GM19468 (cell line): ENCODE results near the gene KCNJ18.
"Not testable (repeated sequence)": the region's sequence is repeated elsewhere in the genome, so short reads cannot be mapped to it uniquely, and the experiment has no call there.

ENCODE experiments used
- ATAC-seq: cut with Tn5 transposase; IDR thresholded peaks from one replicate; pipeline ENCODE4 v1.9.1; 2021; ENCODE audit warnings: mild to moderate bottlenecking, moderate library complexity, moderate number of reproducible peaks; ENCODE audit not compliant: unreplicated experiment; ENCODE audit errors: extremely low read depth

KCNJ18 gene

DNA sequence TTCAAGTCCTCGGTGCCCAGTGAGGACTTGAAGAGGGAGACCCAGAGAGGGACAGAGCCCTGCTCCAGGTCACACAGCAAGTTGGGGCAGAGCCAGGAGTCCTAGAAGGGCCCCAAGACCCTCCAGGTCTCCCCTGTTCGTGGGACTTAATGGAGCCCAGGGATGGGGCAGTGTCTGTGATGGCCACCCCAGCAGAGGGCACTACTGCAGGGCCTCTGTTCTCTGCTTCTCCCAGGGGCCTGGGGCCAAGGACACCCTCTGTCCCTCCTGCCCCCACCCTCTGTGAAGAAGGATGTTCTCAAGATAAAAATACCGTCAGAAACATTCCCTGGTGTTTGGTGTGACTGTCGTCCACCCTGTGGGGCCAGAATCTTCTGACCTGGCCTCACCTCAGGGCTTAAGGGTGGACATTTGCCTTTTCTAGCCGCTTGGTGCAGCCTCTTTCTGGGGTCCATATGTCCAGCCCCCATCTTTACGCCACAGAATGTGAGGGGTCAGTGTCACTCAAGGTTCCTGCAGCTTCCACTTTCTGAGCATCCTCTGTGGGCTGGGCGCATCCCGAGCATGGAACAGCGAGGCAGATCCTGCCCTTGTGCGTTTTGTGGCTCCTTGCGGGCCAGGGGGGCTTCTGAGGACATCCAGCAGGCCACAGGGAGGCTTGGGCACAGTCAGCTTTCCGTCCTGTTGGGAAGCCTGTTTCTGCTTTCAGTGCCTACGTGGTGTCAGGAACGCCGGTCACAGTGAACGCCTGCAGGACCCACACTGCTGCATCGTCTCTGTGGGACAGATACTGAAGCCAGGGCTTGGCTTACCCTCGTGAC, at the start of gene KCNJ18:
Gene KCNJ18, plus strand, starts transcription at position 641 of the 821 bp plus-strand sequence. CDS start 10,264 bp downstream, outside the sequence.
- ATAC-seq = not testable (repeated sequence)

DNA sequence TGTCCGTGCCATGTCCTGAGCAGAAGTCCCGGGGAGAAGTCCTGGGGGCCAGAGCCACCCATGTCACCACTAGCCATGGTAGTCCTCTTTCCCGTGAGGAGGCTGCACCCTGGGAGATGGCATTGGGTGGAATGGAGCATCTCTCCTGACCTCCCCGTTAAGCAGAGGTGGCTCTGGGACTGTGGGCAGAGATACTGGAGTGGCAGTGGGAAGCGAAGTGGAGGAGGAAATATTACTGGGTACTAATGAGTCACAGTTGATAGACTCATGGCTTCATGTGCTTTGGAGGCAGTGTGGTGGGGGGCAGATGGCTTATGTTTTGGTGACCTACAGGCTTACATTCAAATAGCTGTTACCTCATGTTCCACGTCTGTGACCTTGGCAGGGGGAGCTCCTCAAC, 44.2 kb upstream of the KCNJ18 start:
- ATAC-seq = not testable (repeated sequence)

DNA sequence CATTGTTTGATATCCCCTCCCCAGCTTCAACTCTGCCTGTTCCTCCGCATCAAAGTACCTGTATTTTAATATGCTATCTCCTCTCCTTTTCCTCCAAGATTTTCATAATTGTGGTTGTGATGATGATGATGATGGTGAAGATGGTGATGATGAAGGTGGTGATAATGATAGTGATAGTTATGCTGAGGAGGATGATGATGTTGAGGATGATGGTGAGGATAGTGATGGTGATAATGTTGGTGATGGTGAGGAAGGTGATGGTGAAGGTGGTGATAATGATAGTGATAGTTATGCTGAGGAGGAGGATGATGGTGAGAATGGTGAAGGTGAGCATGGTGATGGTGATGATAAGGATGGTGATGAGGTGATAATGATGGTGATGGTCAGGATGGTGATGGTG, 42.3 kb upstream of the KCNJ18 start:
- not testable (repeated sequence) for ATAC-seq

DNA sequence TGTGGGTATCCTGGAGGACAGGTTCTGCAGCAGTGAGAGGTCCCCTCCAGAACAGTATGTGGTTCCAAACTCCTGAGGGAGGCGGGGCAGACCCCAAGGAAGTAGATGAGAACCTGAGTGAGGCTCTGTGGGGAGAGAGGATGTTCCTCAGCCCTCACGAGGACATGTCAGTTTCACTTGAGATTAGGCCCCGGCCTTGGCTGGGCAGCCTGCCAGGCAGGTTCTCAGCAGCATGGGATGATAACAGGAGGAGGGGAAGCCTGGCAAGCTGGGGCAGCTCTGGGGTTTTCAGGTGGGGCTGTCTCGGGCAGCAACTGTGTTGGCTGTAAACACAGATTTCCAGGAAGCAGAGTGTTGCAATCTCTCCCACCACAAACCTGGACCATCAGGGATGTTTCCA, 40.3 kb upstream of the KCNJ18 start:
- ATAC-seq = not testable (repeated sequence)

DNA sequence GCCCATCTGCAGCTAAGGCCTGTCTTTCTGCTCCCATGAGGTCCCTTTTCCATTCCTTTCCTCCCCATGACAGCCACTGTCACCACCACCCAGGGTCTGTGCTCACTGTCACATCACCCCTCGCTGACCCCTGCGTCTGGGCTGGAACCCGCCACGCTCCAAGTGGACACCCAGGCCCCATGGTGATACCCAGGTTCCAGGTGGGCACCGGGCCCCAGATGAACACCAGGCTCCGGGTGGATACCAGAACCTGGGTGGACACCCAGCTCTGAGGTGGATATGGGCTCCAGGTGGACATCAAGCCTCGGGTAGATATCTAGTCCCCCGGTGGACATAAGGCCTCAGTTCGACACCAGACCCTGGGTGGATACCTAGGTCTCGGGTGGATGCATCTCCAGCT, 39.1 kb upstream of the KCNJ18 start:
- not testable (repeated sequence) for ATAC-seq

DNA sequence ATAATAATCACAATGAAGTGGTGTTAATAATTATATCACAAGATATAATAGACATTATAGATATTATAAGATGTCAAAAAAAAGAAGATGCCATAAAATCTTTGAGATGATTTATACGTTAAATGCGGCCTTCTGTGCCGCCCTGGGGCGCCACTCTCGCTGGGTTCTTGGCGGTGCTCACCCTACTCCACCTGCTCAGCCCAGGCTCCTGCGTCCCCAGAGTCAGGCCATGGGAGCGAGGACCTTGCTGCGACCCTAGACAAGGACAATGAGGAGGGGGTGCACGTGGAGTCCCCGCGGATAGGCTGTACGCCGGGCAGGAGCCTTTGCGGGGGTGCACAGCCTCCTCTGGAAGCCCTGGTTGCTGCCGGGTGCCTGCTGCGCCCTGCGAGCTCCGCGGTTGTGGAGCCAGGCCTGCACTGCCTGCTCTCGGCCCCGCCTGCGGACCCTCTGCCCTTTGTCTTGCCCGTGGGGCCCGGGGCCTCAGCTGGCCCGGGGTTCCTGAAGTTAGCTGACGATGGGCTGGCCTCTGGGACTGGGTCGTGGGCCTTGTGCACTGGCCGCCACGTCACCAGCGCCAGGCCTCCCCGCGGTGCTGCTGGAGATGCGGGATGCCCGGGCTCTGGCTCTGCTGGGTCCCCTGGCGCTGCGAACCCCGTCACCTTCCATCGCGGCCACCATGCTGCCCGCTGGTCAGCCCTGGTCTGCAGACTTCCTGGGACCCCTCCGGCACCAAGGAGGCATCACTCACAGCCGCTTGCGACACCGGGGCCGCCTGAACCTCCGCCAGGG, 35.6 kb upstream of the KCNJ18 start:
- not testable (repeated sequence) for ATAC-seq

DNA sequence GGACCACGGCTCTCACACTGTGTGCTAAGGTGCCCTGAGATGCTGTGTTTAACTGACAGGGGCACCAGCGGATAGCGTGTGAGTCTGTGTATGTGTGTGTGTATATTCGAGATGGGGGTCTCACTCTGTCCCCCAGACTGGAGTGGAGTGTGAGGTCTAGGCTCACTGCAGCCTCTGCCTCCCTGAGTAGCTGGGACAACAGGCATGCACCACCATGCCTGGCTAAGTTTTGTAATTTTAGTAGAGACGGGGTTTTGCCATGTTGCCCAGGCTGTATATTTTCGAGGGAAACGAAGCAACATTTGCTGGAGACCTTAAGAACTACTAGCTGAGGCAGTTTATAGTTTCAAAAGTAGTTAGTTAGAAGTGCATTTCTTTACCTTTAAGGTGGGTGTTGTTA, 32.7 kb upstream of the KCNJ18 start:
- not testable (repeated sequence) for ATAC-seq

DNA sequence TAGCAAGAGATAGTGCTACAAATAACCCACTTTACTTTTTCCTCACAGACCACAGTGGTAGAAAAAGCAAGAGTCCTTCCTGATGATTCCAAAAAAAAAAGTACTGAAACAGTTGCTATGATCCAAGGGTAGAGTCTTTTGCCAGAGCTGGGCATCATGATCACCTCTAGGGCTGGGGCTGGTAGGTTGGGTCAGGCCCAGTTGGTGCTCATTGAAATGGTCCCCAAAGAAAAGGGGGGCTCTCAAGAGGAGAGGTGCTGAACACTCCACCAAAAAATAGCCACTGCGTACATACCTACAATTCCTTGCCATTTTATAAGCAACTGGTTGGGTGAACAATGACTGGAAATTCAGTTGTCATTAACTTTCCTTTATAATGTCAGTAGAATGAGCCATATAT, 30.9 kb upstream of the KCNJ18 start:
- not testable (repeated sequence) for ATAC-seq

DNA sequence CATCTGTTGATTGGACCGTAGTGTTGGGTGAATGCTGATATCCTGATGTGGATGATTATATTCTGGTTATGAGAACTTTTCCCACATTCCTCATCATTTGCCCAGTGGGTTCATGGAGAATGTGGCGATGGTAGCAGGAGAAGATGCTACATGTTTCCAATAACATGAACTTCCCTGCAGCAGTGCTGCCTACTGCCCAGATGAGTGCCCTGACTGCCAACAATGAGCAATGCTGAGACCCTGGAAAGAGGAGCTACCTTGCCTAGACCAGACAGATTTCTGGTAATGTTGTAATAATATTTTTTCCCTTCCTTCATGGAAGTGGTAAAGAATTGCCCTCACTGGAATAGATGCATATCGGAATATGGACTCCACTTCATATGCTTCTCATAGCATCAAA, 29.2 kb upstream of the KCNJ18 start:
- not testable (repeated sequence) for ATAC-seq

DNA sequence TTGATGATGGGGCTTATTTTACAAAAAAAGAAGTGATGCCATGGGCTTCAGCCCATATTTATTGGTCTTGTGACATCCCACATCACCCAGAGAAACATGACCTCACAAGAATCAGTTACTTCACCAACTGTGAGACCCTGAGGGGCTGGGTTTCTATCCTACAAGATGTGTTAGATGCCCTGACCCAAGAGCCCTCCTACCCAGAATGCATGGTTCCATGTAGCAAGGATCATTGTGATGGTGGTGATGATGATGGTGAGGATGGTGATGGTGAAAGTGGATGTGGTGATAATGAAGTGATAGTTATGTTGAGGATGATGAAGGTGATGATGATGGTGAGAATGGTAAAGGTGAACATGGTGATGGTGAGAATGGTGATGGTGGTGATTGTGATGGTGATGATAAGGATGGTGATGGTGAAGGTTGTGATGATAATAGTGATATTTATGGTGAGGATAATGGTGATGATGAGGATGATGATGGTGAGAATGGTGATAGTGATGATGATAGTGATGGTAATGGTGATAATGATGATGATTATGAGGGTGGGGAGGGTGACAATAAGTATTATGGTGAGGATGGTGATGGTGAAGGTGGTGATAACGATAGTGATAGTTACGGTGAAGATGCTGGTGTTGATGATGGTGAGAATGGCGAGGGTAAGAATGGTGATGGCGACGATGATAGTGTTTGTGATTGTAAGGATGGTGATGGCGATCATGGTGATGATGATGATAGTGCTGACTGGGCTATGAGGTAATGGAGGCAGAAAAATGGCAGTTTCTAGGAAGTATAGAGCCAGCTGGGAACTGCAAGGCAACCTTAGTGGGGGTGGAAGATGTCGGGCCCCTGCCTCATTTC, 28.5 kb upstream of the KCNJ18 start:
- ATAC-seq = not testable (repeated sequence)

DNA sequence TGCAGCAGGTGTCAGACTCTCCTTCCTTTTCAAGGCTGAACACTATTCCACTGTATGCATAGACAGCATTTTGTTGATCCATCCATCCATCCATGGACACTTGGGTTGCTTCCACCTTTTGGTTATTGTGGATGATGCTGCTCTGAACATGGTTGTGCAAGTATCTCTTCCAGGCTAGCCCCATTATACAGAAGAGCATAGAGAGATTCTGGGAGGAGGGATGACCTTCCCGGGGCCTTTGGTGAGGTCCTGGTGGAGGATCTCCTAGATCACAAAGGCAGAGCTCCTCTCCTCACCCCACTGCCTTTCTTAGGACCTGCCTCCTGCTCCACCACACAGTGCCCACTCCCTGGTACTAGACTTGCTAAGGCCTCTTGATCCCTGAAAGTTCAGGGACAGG, 27.2 kb upstream of the KCNJ18 start:
- not testable (repeated sequence) for ATAC-seq

DNA sequence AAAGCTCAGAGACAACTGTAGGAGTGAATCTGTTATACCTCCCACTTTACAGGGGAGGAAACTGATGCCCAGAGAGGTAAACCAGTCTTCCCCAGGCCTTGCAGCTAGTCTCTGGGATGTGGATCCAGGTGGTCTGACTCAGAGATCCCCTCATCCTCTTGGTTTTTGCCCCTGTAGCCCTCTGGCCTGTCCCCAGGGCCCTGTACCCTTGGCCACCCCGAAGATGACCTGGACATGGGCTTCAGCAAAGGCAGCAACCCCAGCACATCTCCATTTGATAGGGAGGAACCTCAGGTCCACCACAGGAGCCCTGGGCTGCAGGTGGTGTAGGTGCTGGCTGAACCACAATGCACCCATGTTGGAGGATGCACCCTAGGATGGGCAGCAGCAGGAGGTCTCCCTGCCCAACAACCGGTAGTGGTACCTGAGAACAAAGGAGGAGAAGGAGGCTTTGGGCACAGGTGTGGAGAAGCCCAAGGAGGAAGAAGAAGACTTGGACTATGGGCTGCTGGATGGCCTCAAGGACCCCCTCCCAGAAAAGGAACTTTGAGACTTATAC, 26.3 kb upstream of the KCNJ18 start:
- not testable (repeated sequence) for ATAC-seq

DNA sequence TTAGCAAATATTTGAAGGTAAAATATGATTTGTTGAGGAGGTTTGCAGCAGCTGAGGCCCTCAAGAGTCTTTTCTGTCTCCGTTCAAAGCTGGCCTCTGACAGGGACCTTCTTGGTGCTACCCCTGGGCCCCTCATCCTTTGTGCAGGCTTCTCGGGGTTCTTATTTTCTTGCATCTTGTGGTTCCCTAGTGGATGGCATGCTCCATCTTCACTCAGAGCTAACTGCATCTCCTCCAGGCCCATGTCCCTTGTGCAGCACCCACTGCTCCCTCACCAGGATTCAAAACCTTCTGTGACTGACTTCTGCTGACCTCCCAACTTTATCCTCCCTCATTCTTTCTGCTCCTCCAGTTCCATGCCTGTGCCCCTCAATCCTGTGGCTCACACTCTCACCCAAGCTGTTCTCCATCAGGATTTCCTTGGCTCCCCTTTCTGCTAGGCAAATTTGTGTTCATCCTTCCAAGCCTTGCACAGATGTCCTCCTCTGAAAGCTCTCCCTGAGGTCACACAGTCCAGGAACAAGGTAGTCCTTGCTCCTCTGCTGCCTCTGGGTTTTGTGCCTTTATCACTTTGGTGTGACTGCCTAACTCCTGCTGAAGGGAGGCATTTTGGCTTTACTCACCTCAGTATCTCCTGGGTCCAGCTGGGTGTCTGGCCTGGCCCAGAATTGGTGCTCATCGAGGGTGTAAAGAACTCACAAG, 25.5 kb upstream of the KCNJ18 start:
- not testable (repeated sequence) for ATAC-seq

DNA sequence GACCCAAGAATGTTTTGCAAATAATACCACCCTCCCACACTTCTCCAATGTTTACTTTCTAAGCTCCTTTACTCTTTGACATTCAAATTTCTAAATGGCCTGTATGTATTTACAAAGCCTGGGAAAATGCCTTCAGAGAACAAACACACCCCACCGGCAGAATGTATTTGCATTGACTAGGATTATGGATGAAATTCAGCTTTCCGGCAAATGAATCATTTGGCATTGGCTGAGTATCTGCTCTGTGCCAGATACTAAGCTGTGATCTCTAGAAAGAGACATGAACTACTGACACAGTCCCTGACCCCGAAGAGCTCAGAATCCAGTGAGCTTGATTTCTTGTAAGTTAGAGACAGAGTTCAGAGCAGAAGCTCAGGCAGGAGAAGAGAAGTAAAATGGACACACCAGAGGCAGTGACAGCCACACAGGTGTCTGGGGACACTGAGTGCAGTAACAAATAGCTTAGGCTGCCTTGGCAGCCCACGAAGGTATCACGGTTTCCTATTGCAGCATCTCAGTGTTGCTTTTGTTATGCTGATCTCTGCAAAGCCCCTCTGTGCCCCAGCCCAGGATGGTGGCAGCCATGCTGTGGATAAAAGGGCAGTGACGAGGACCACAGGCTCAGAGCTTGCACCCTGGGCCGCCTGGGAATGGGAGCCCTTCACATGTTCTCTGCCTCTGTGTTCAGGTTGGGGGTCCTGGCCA, 24.8 kb upstream of the KCNJ18 start:
- not testable (repeated sequence) for ATAC-seq

DNA sequence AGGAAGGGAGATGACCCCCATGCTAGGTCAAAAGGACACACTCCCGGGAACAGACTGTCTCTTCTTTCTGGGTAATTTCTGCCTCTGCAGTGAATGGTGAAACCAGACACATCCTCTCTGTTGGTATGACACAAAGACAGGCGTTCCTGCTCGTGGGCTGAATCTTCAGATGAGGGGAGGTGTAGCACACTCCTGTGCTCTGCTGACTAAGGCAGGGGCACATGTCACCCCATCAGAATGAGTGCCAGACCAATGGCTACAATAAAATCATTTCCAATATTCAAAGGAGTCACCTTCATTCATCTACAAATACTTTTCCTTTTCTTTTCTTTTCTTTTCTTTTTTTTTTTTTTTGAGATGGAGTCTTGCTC, 24.2 kb upstream of the KCNJ18 start:
- not testable (repeated sequence) for ATAC-seq

DNA sequence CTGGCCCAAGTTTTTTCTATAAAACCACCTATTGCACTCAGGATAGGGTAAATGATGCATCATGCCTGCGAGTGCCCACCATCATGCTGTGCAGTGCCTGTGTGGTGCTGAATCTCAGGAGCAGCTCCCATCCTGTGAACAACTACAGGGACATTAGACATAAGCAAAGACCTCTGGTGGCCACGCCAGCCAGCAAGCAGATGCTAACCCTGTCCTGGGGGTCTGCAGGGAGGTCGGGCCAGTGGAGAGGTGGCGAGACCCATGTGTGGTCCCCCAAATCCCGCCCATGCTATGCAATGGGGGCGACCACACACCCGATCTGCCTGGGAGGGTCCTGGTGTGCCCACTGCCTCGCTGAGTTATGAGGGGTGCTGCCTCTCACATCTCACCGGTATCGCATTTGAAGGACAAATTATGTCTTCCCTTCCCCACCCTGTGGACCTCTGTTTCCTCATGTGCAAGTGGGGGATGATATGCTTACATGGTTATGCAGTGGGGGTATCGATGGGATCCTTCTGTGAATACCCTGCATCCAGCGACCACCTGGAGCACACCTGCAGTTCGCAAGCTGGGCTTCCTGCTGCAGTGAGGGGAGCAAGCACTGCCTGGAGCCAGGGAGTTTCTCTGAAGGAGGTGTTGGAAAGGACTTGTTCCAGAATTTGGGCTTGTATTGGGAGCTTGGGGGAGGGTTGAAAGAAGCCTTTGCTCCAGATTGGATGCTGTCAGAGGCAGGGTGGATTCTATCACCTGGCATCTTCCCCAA, 23.4 kb upstream of the KCNJ18 start:
- ATAC-seq = not testable (repeated sequence)

DNA sequence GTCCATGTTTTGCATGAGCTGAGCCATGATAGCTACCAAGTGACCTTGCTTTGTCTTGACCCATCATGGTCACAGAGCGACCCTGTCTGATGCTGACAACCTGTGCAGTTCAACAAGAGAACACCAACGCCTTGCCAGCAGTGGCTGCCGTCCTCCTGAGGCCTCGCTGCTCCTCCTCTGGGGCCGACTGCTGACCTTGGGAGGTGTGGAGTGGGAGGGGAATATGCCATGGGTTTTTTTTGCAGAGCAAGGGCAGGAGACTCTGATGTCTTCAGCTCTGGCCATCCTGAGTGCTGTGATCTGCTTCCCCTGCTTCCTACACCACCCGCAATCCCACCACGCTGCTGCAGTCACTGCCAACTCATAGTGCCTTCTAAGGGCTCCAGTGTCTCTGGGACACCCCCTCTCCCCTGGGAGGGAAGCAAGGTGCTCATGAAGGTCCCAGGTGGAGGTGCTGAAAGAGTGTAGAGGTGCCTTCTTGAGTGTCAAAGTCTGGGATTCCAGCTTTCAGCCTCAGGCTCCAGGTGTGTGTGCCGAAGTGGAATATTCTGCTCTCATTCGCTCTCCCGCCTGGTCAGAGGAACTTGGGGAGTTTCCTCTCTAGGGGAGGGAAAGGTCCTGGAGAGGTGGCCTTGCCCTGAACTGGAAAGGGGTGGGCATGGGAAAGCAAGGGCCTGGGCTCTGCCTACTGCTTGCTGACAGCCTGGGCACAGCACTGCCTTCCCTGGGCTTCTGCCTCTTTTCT, 22.5 kb upstream of the KCNJ18 start:
- not testable (repeated sequence) for ATAC-seq
